ENCODE results near the gene PHF19.

- TF ChIP-seq CTCF (IDR thresholded peaks at IDR 0.05; ENCODE audit: control extremely low read depth in 1 of 3, insufficient read depth in 1 of 3, low read depth in 1 of 3, low read length in 3 of 3): no peak
- TF ChIP-seq SP2 (IDR thresholded peaks at IDR 0.05; ENCODE audit: low read length): no peak
- TF ChIP-seq CBX5 (IDR thresholded peaks at IDR 0.05; ENCODE audit: low read depth, low read length): no peak
- no peak for TF ChIP-seq RXRA (IDR thresholded peaks at IDR 0.05; ENCODE audit: insufficient read depth, low read depth, low read length)
- no peak for TF ChIP-seq POLR2A (IDR thresholded peaks at IDR 0.05; ENCODE audit: control extremely low read depth in 1 of 2, low read depth in 2 of 2, low read length in 2 of 2)
- TF ChIP-seq KDM1A (IDR thresholded peaks at IDR 0.05; ENCODE audit: borderline replicate concordance, low read length): peak; percentile 93
- no peak for TF ChIP-seq HDAC6 (IDR thresholded peaks at IDR 0.05; ENCODE audit: low read depth, low read length)
Measured at GRCh38 chr9:120913647-120914264, 36.8 kb upstream of the PHF19 start.
